Measurements from ENCODE around the gene CABCOCO1. TPM values are rescaled to one million over a fixed set of nuclear protein-coding genes. Genes with fewer than 3 reads are reported as not detected.
"Not testable (repeated sequence)": the region's sequence is repeated elsewhere in the genome, so short reads cannot be mapped to it uniquely, and the experiment has no call there.

Gene CABCOCO1
- total RNA-seq, 1 donor from 2014 or later, result not detected

GRCh38 chr10:61705022-61705613 is 42.4 kb downstream of the CABCOCO1 start:
- Mint-ChIP-seq H3K9me3 (ENCODE audit: low read depth) (no peaks in the 10 kb centered on the region), H3K4me1 (ENCODE audit: low read depth) (no peaks in the 10 kb centered on the region), H3K36me3 (ENCODE audit: insufficient read depth) (no peaks in the 10 kb centered on the region), H3K27me3 (no peaks in the 10 kb centered on the region), H3K4me3 (ENCODE audit: low read depth) (no peak overlapping the region), H3K27ac (no peak overlapping the region)
- no peak for DNase-seq (ENCODE audit: low spot score, unreplicated experiment)
- no peak for TF ChIP-seq CTCF (IDR thresholded peaks at IDR 0.05; ENCODE audit: unreplicated experiment)

- Mint-ChIP-seq H3K4me3 (ENCODE audit: low read depth) (no peak overlapping the region), H3K27ac (no peak overlapping the region), H3K36me3 (ENCODE audit: insufficient read depth) (no peaks in the 10 kb centered on the region), H3K4me1 (ENCODE audit: low read depth) (no peaks in the 10 kb centered on the region), H3K9me3 (ENCODE audit: low read depth) (peaks cover 2% of the 10 kb centered on the region), H3K27me3 (no peaks in the 10 kb centered on the region)
- TF ChIP-seq CTCF (IDR thresholded peaks at IDR 0.05; ENCODE audit: unreplicated experiment), result no peak
- no peak for DNase-seq (ENCODE audit: low spot score, unreplicated experiment)
Measured at GRCh38 chr10:61708846-61709245, 46.1 kb downstream of the CABCOCO1 start.

- not testable (repeated sequence) for H3K9me3 Mint-ChIP-seq (ENCODE audit: low read depth); H3K36me3 Mint-ChIP-seq (ENCODE audit: insufficient read depth); H3K4me3 Mint-ChIP-seq (ENCODE audit: low read depth); DNase-seq (ENCODE audit: low spot score, unreplicated experiment); H3K27ac Mint-ChIP-seq; H3K27me3 Mint-ChIP-seq; H3K4me1 Mint-ChIP-seq (ENCODE audit: low read depth)
Measured at GRCh38 chr10:61712105-61712504, 49.4 kb downstream of the CABCOCO1 start.

- H3K4me3 Mint-ChIP-seq (ENCODE audit: low read depth); H3K27me3 Mint-ChIP-seq; H3K36me3 Mint-ChIP-seq (ENCODE audit: insufficient read depth): not testable (repeated sequence)
Measured at GRCh38 chr10:61719475-61719874, 56.7 kb downstream of the CABCOCO1 start.

GRCh38 chr10:61719906-61720305 is 57.2 kb downstream of the CABCOCO1 start:
- H3K36me3 Mint-ChIP-seq (ENCODE audit: insufficient read depth), result no peaks in the 10 kb centered on the region
- H3K27ac Mint-ChIP-seq, result no peak overlapping the region
- H3K4me1 Mint-ChIP-seq (ENCODE audit: low read depth), result no peaks in the 10 kb centered on the region
- no peak for DNase-seq (ENCODE audit: low spot score, unreplicated experiment)
- H3K9me3 Mint-ChIP-seq (ENCODE audit: low read depth), result peaks cover 2% of the 10 kb centered on the region
- TF ChIP-seq CTCF (IDR thresholded peaks at IDR 0.05; ENCODE audit: unreplicated experiment), result no peak
- no peaks in the 10 kb centered on the region for H3K27me3 Mint-ChIP-seq
- no peak overlapping the region for H3K4me3 Mint-ChIP-seq (ENCODE audit: low read depth)

More at GRCh38 chr10:61719475-61719874, 56.7 kb downstream of the CABCOCO1 start:
- DNase-seq (ENCODE audit: low spot score, unreplicated experiment); H3K27ac Mint-ChIP-seq; H3K9me3 Mint-ChIP-seq (ENCODE audit: low read depth); H3K4me1 Mint-ChIP-seq (ENCODE audit: low read depth): not testable (repeated sequence)

GRCh38 chr10:61721431-61721830 is 58.7 kb downstream of the CABCOCO1 start:
- no peaks in the 10 kb centered on the region for H3K27me3 Mint-ChIP-seq
- H3K4me3 Mint-ChIP-seq (ENCODE audit: low read depth), result no peak overlapping the region
- no peak for TF ChIP-seq CTCF (IDR thresholded peaks at IDR 0.05; ENCODE audit: unreplicated experiment)
- H3K27ac Mint-ChIP-seq, result no peak overlapping the region
- H3K9me3 Mint-ChIP-seq (ENCODE audit: low read depth), result peaks cover 2% of the 10 kb centered on the region
- no peak for DNase-seq (ENCODE audit: low spot score, unreplicated experiment)
- H3K4me1 Mint-ChIP-seq (ENCODE audit: low read depth), result no peaks in the 10 kb centered on the region
- H3K36me3 Mint-ChIP-seq (ENCODE audit: insufficient read depth), result no peaks in the 10 kb centered on the region

GRCh38 chr10:61725221-61725620 is 62.5 kb downstream of the CABCOCO1 start:
- H3K9me3 Mint-ChIP-seq (ENCODE audit: low read depth); H3K27ac Mint-ChIP-seq; H3K27me3 Mint-ChIP-seq; H3K36me3 Mint-ChIP-seq (ENCODE audit: insufficient read depth); DNase-seq (ENCODE audit: low spot score, unreplicated experiment); H3K4me3 Mint-ChIP-seq (ENCODE audit: low read depth); H3K4me1 Mint-ChIP-seq (ENCODE audit: low read depth): not testable (repeated sequence)

Data from progenitor cell of endocrine pancreas (in vitro differentiated cells).